SKM-1 (cell line): ENCODE measurements around the gene NOS3.
"Not testable (repeated sequence)": the region's sequence is repeated elsewhere in the genome, so short reads cannot be mapped to it uniquely, and the experiment has no call there.

Source experiments
- DNase-seq: peaks from one replicate; lab custom pipeline; 2025; ENCODE audit not compliant: unreplicated experiment; lab: John Stamatoyannopoulos, UW

The NOS3 gene

DNA sequence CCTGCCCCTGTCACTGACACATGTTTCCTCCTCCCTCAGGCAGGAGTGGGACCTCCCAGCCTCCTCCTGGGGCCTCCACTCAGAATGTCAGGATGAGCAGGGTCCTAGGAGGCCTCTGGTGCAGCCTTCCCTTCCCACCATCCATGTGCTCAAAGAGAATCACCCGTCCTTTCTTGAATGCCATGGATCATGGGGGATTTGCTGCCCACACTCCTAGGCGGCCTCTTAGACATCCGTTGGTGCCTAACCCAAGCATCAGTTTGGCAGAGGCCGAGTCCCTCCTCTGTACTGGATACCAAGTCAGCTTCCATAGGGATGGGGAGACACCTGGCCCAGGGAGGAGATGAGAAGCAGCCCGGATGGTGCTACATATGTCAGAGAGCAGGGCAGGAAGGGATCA, 7.0 kb downstream of the NOS3 start:
- no peak for DNase-seq

DNA sequence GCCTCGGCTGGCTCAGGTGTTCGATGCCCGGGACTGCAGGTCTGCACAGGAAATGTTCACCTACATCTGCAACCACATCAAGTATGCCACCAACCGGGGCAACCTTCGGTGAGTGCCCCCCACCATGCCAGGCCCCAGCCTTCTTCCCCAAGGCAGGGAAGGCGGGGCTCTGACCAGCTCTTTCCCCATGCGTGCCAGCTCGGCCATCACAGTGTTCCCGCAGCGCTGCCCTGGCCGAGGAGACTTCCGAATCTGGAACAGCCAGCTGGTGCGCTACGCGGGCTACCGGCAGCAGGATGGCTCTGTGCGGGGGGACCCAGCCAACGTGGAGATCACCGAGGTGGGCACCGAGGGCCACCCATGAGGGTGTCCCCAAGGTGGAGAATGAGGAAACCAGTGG, 7.5 kb downstream of the NOS3 start:
- DNase-seq, result no peak

DNA sequence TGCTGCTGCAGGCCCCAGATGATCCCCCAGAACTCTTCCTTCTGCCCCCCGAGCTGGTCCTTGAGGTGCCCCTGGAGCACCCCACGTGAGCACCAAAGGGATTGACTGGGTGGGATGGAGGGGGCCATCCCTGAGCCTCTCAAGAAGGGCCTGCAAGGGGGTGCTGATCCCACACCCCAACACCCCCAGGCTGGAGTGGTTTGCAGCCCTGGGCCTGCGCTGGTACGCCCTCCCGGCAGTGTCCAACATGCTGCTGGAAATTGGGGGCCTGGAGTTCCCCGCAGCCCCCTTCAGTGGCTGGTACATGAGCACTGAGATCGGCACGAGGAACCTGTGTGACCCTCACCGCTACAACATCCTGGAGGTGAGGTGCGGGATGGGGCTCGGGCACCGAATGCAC, 8.2 kb downstream of the NOS3 start:
- no peak for DNase-seq

GRCh38 chr7:150999497-151000230, 8.8 kb downstream of the NOS3 start:
- DNase-seq, result no peak

- no peak for DNase-seq
Observed at GRCh38 chr7:151000897-151001495, 10.2 kb downstream of the NOS3 start.

GRCh38 chr7:151001546-151001945, 10.7 kb downstream of the NOS3 start:
- no peak for DNase-seq

- DNase-seq, result no peak
Observed at GRCh38 chr7:151003572-151003971, 12.8 kb downstream of the NOS3 start.

DNA sequence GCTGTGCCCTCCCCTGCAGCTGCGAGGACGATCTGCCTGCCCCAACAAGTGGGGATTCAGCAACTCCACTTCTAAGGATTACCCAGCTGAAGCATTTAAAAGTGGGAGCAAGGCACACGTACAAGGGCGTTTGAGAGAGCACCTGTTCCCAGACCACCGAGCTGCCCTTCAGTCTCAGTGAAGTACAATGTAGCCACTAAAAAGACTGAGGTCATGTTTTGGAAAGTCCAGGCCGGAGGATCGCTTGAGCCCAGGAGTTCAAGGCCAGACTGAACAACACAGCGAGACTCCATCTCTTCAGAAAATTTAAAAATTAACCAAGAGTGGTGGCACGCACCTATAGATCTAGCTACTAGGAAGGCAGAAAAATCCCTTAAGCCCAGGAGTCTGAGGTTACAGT, 14.7 kb downstream of the NOS3 start:
- DNase-seq, result no peak

GRCh38 chr7:151006590-151007300, 15.9 kb downstream of the NOS3 start:
- no peak for DNase-seq

- no peak for DNase-seq
Observed at GRCh38 chr7:151007469-151007898, 16.7 kb downstream of the NOS3 start.

GRCh38 chr7:151008143-151008510, 17.3 kb downstream of the NOS3 start:
- DNase-seq, result no peak

DNA sequence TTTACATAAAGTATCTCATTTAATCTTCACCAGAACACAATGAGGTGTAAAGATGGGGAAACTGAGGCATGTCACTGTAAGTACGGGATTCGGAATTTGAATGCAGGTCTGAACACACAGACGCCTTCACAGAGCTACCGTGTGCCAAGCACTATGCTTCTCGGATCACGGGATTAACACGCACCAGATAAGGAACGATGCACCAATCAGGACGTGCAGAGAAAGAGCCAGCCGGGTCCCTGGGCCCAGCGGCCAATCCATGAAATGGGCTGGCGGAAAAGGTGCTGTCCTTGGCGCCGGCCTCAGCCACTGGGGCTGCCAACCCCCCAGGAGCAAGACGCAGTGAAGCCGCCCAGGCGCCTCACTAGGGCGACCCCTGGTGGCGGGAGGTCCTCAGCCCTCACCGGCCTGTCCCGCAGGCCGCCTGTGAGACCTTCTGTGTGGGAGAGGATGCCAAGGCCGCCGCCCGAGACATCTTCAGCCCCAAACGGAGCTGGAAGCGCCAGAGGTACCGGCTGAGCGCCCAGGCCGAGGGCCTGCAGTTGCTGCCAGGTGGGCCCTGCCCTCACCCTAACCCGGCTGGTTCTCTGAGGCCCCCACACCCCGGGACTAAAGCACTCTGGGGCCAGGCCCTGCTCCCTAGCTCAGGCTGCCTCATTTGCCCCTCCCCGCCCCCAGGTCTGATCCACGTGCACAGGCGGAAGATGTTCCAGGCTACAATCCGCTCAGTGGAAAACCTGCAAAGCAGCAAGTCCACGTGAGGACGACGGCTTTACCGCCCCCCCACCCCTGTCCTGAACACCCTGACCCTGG, 17.9 kb downstream of the NOS3 start:
- DNase-seq, result no peak

DNA sequence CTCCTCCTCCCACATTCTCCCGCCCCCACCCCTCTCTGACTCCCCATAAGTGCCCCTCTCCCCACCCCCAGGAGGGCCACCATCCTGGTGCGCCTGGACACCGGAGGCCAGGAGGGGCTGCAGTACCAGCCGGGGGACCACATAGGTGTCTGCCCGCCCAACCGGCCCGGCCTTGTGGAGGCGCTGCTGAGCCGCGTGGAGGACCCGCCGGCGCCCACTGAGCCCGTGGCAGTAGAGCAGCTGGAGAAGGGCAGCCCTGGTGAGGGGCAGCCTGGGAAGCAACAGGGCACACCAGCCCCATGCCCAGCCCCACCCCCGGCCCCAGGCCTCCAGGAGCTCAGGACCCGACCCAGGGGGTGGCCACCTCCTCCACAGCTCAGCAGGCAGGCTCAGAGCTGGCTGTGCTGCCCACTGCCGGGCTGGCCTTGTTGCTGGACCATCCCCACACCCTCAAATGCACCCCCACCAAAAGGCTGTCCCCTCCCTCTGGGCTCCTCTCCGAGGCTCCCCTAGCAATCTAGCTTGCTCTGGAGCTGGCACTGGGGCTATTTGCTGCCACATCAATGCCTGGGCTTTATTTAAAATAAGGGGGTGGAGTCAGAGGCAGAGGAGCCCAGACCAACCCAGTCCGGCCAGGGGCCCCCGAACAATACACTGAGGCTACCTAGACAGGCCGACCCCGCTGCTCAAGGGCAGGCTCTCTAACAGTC, 18.7 kb downstream of the NOS3 start:
- no peak for DNase-seq

GRCh38 chr7:151010037-151010306, 19.2 kb downstream of the NOS3 start:
- no peak for DNase-seq

GRCh38 chr7:151010307-151011096, 19.7 kb downstream of the NOS3 start:
- DNase-seq, result no peak

DNA sequence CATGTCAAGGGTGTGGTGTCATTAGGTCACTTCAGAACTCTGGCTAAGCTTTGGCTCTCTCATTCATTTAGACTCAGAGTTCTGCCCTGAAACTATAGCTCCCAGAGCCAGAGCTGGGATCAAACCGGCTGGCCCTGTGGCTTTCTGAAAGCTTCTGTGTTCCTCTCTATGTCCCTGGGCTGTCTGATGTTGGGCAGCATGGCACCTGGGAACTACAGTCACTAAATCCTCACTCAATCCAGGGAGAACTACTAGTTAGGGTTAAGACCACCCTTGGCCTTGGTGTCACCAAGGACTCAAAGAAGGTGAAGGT, 20.2 kb downstream of the NOS3 start:
- no peak for DNase-seq

- DNase-seq, result not testable (repeated sequence)
Observed at GRCh38 chr7:151011616-151012015, 20.8 kb downstream of the NOS3 start.

DNA sequence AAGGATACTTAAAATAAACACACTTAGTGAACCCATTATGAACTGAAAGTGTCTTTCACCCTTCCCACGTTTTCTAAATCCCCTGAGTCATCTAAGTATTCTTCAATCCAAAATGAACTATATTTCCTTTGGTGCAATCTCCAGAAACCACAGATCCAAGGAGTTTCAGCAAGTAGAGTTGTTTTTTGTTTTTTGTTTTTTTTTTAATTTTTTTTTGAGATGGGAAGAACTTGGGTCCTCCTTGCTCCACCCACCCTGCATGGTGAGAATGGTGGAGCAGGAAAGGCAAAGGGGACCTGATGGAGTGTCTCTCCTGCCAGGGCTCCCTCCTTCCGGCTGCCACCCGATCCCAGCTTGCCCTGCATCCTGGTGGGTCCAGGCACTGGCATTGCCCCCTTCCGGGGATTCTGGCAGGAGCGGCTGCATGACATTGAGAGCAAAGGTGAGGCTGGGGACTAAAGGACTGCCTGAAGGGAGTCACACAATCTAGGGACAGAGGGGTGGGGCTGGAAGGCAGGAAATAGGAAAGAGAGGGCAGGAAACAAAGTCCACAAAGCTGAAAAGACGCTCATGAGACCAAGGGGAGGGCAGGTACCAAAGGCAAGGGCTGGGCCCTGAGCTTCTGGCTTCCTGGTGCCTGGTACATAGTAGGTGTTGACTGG, 21.3 kb downstream of the NOS3 start:
- DNase-seq, result no peak

DNA sequence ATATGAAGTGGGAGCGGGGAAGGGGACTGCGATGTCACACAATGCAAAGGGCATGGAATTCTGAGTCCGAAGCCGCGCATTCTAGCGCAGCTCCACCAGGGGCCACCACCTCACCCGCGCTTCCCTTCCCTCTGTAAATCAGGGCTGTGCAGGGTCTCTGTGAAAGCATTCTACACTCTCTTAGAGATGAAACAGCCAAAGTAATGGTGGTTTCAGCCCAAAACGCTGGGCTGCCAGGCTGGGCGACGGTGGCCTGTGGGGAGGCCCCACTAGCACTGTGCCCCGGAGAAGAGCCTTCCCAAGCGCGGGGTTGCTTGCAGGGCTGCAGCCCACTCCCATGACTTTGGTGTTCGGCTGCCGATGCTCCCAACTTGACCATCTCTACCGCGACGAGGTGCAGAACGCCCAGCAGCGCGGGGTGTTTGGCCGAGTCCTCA, 22.1 kb downstream of the NOS3 start:
- no peak for DNase-seq

GRCh38 chr7:151013356-151013732, 22.5 kb downstream of the NOS3 start:
- DNase-seq, result no peak
